ENCODE data around the gene EIF3CL. TPM values are rescaled to one million over a fixed set of nuclear protein-coding genes. Genes with fewer than 3 reads are reported as not detected.
"Not testable (repeated sequence)": the region's sequence is repeated elsewhere in the genome, so short reads cannot be mapped to it uniquely, and the experiment has no call there.

EIF3CL gene
- total RNA-seq, 2 donors from 2014 or later, result 23.8 to 30.3 TPM

- not testable (repeated sequence) for H3K27ac Mint-ChIP-seq; H3K4me3 Mint-ChIP-seq; H3K9me3 ChIP-seq (ENCODE audit: control insufficient read depth, low read length, poor library complexity, severe bottlenecking); H3K4me1 Mint-ChIP-seq; DNase-seq; H3K27me3 Mint-ChIP-seq; H3K36me3 Mint-ChIP-seq (ENCODE audit: low read depth); ATAC-seq
Observed at GRCh38 chr16:28377822-28378221, 25.8 kb downstream of the EIF3CL start.

GRCh38 chr16:28377108-28377625, 26.5 kb downstream of the EIF3CL start:
- not testable (repeated sequence) for H3K36me3 Mint-ChIP-seq (ENCODE audit: low read depth); H3K4me1 Mint-ChIP-seq; H3K27ac Mint-ChIP-seq; H3K4me3 Mint-ChIP-seq; DNase-seq; H3K27me3 Mint-ChIP-seq; H3K9me3 ChIP-seq (ENCODE audit: control insufficient read depth, low read length, poor library complexity, severe bottlenecking); ATAC-seq

- ATAC-seq, result peak; percentile 90
- H3K4me3 Mint-ChIP-seq; H3K27ac Mint-ChIP-seq; H3K9me3 ChIP-seq (ENCODE audit: control insufficient read depth, low read length, poor library complexity, severe bottlenecking); H3K27me3 Mint-ChIP-seq; H3K4me1 Mint-ChIP-seq; DNase-seq; H3K36me3 Mint-ChIP-seq (ENCODE audit: low read depth): not testable (repeated sequence)
Observed at GRCh38 chr16:28375115-28375514, 28.5 kb downstream of the EIF3CL start.

- H3K4me3 Mint-ChIP-seq; H3K27me3 Mint-ChIP-seq; H3K27ac Mint-ChIP-seq; ATAC-seq; H3K4me1 Mint-ChIP-seq; H3K9me3 ChIP-seq (ENCODE audit: control insufficient read depth, low read length, poor library complexity, severe bottlenecking); H3K36me3 Mint-ChIP-seq (ENCODE audit: low read depth); DNase-seq: not testable (repeated sequence)
Observed at GRCh38 chr16:28374281-28374680, 29.4 kb downstream of the EIF3CL start.

GRCh38 chr16:28367926-28368325, 35.7 kb downstream of the EIF3CL start:
- not testable (repeated sequence) for H3K36me3 Mint-ChIP-seq (ENCODE audit: low read depth); H3K4me1 Mint-ChIP-seq; H3K9me3 ChIP-seq (ENCODE audit: control insufficient read depth, low read length, poor library complexity, severe bottlenecking); ATAC-seq; H3K27me3 Mint-ChIP-seq; H3K4me3 Mint-ChIP-seq; DNase-seq; H3K27ac Mint-ChIP-seq

GRCh38 chr16:28364268-28365173, 39.1 kb downstream of the EIF3CL start:
- H3K4me1 Mint-ChIP-seq; H3K27ac Mint-ChIP-seq; H3K4me3 Mint-ChIP-seq; H3K9me3 ChIP-seq (ENCODE audit: control insufficient read depth, low read length, poor library complexity, severe bottlenecking); H3K27me3 Mint-ChIP-seq; H3K36me3 Mint-ChIP-seq (ENCODE audit: low read depth): not testable (repeated sequence)
- ATAC-seq (peak; percentile 99), DNase-seq (peak in 2 of 3 donors; percentile 12 to 25)

GRCh38 chr16:28363408-28363807, 40.2 kb downstream of the EIF3CL start, which contains the start of gene NPIPB6:
Gene NPIPB6, minus strand, starts transcription at chr16:28363508. Its CDS starts 686 bp downstream, at chr16:28362822.
- not testable (repeated sequence) for H3K27ac Mint-ChIP-seq; H3K36me3 Mint-ChIP-seq (ENCODE audit: low read depth); DNase-seq; H3K4me1 Mint-ChIP-seq; H3K27me3 Mint-ChIP-seq; H3K9me3 ChIP-seq (ENCODE audit: control insufficient read depth, low read length, poor library complexity, severe bottlenecking); H3K4me3 Mint-ChIP-seq; ATAC-seq

- DNase-seq; H3K9me3 ChIP-seq (ENCODE audit: control insufficient read depth, low read length, poor library complexity, severe bottlenecking); ATAC-seq; H3K27me3 Mint-ChIP-seq; H3K27ac Mint-ChIP-seq; H3K4me3 Mint-ChIP-seq; H3K4me1 Mint-ChIP-seq; H3K36me3 Mint-ChIP-seq (ENCODE audit: low read depth): not testable (repeated sequence)
Observed at GRCh38 chr16:28362600-28362999, 41.0 kb downstream of the EIF3CL start.

- not testable (repeated sequence) for ATAC-seq; H3K9me3 ChIP-seq (ENCODE audit: control insufficient read depth, low read length, poor library complexity, severe bottlenecking)
Observed at GRCh38 chr16:28338230-28338629, 65.4 kb downstream of the EIF3CL start.

GRCh38 chr16:28336940-28337710, 66.5 kb downstream of the EIF3CL start:
- DNase-seq, result not testable (repeated sequence)

More at GRCh38 chr16:28338230-28338629, 65.4 kb downstream of the EIF3CL start:
- H3K27me3 Mint-ChIP-seq; H3K27ac Mint-ChIP-seq; H3K4me3 Mint-ChIP-seq; H3K4me1 Mint-ChIP-seq; H3K36me3 Mint-ChIP-seq (ENCODE audit: low read depth); DNase-seq: not testable (repeated sequence)

GRCh38 chr16:28335678-28336077, 68.0 kb downstream of the EIF3CL start:
- H3K9me3 ChIP-seq (ENCODE audit: control insufficient read depth, low read length, poor library complexity, severe bottlenecking); H3K27ac Mint-ChIP-seq; H3K36me3 Mint-ChIP-seq (ENCODE audit: low read depth); DNase-seq; ATAC-seq; H3K27me3 Mint-ChIP-seq; H3K4me1 Mint-ChIP-seq; H3K4me3 Mint-ChIP-seq: not testable (repeated sequence)

More at GRCh38 chr16:28336940-28337710, 66.5 kb downstream of the EIF3CL start:
- not testable (repeated sequence) for H3K36me3 Mint-ChIP-seq (ENCODE audit: low read depth); H3K27me3 Mint-ChIP-seq; H3K4me3 Mint-ChIP-seq; H3K4me1 Mint-ChIP-seq; H3K9me3 ChIP-seq (ENCODE audit: control insufficient read depth, low read length, poor library complexity, severe bottlenecking); ATAC-seq; H3K27ac Mint-ChIP-seq

GRCh38 chr16:28332632-28333031, 71.0 kb downstream of the EIF3CL start:
- not testable (repeated sequence) for H3K4me3 Mint-ChIP-seq, H3K4me1 Mint-ChIP-seq, H3K27me3 Mint-ChIP-seq

GRCh38 chr16:28330981-28331380, 72.7 kb downstream of the EIF3CL start:
- not testable (repeated sequence) for H3K27ac Mint-ChIP-seq; ATAC-seq; H3K27me3 Mint-ChIP-seq; H3K4me3 Mint-ChIP-seq; H3K4me1 Mint-ChIP-seq; H3K36me3 Mint-ChIP-seq (ENCODE audit: low read depth); DNase-seq; H3K9me3 ChIP-seq (ENCODE audit: control insufficient read depth, low read length, poor library complexity, severe bottlenecking)

More at GRCh38 chr16:28332632-28333031, 71.0 kb downstream of the EIF3CL start:
- not testable (repeated sequence) for H3K36me3 Mint-ChIP-seq (ENCODE audit: low read depth); H3K9me3 ChIP-seq (ENCODE audit: control insufficient read depth, low read length, poor library complexity, severe bottlenecking); ATAC-seq; H3K27ac Mint-ChIP-seq; DNase-seq
